ENCODE data around the gene NDUFA5. TPM values are rescaled to one million over a fixed set of nuclear protein-coding genes. Genes with fewer than 3 reads are reported as not detected.

NDUFA5 gene
- total RNA-seq, 1 experiment from 2014 or later, result 77.0 TPM

DNA sequence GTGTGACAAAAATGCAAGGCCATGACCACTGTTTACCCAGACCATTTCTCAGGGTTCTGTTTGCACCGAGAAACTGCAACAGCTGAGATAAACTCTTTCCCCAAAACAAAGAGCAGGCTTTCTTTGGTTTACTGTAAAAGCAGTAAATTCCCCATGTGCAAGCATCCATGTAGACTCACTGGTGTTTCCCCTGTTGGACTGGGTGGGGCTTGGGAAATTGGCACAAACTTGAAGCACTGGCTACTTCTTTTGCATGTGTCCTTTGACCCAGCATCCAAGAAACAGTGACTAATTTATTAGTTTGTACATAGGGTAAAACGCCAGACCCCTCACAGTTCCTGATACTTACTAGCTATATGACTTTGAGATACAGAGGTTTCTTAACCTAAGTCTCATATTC lies 35.6 kb downstream of the NDUFA5 start (continued):
- TF ChIP-seq, protein P1, sequence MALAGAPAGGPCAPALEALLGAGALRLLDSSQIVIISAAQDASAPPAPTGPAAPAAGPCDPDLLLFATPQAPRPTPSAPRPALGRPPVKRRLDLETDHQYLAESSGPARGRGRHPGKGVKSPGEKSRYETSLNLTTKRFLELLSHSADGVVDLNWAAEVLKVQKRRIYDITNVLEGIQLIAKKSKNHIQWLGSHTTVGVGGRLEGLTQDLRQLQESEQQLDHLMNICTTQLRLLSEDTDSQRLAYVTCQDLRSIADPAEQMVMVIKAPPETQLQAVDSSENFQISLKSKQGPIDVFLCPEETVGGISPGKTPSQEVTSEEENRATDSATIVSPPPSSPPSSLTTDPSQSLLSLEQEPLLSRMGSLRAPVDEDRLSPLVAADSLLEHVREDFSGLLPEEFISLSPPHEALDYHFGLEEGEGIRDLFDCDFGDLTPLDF (CRISPR knock-in tag; IDR thresholded peaks at IDR 0.05), result no peak
- no peak for TF ChIP-seq RELA (CRISPR knock-in tag; IDR thresholded peaks at IDR 0.05; ENCODE audit: borderline replicate concordance)

DNA sequence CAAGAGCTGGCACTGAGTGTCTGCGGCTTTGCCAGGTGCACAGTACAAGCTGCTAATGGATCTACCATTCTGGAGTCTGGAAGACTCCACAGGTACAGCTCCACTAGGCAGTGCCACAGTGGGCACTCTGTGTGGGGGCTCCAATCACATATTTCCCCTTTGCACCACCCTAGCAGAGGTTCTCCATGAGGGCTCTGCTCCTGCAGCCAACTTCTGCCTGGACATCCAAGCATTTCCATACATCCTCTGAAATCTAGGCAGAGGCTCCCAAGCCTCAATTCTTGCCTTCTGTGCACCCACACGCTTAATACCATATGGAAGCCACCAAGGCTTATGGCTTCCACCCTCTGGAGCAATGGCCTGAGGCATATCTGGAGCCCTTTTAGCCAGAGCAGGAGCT lies 52.4 kb downstream of the NDUFA5 start:
- no peak for ATAC-seq
- no peaks in the 10 kb centered on the region; the same call in 1 of the 2 replicates for H3K27me3 Mint-ChIP-seq (ENCODE audit: low read depth)
- no peak for TF ChIP-seq ELF4 (CRISPR knock-in tag; IDR thresholded peaks at IDR 0.05; ENCODE audit: low read depth)
- H3K9me3 Mint-ChIP-seq, result peaks cover 42% of the 10 kb centered on the region
- H3K4me3 Mint-ChIP-seq, result no peak overlapping the region
- peaks cover 14% of the 10 kb centered on the region for H3K4me1 Mint-ChIP-seq
- H3K27ac Mint-ChIP-seq, result no peak overlapping the region
- POLR2A ChIA-PET, result no interaction called here
- CTCF ChIA-PET, result no interaction called here
- H3K36me3 Mint-ChIP-seq, result peaks cover 30% of the 10 kb centered on the region
- no peak for DNase-seq (ENCODE audit: low spot score)

DNA sequence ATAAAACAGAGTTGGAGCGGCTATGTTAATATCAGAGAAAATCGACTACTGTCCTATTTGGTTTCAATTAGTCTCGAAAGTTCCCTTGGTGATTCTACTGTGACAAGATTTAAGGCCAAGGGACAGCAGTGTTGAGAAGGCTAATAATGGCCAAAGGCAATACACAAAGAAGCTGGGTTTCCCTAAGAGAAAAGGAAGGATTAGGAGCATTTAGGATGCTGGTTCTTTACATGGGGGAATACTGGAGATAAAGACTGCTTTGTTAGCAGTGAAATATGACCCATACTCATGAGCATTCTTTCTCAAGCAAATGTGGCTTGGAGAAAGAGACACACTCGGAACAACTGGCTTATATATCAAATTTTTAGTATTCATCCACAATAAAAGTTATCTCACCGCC lies 55.4 kb downstream of the NDUFA5 start:
- Mint-ChIP-seq H3K4me3 (no peak overlapping the region), H3K4me1 (peaks cover 21% of the 10 kb centered on the region), H3K36me3 (peaks cover 30% of the 10 kb centered on the region), H3K9me3 (peaks cover 49% of the 10 kb centered on the region), H3K27me3 (ENCODE audit: low read depth) (no peaks in the 10 kb centered on the region), H3K27ac (peak overlapping the region; percentile 51; the same call in 1 of the 2 replicates)
- ATAC-seq, result peak; percentile 67
- ChIA-PET CTCF (no interaction called here), POLR2A (interaction anchor here (1.0 kb wide), 1 partner anchor 8 kb away, joined by 3 read pairs; no protein-coding TSS in a partner anchor)
- no peak for DNase-seq (ENCODE audit: low spot score)
- TF ChIP-seq, protein P2, sequence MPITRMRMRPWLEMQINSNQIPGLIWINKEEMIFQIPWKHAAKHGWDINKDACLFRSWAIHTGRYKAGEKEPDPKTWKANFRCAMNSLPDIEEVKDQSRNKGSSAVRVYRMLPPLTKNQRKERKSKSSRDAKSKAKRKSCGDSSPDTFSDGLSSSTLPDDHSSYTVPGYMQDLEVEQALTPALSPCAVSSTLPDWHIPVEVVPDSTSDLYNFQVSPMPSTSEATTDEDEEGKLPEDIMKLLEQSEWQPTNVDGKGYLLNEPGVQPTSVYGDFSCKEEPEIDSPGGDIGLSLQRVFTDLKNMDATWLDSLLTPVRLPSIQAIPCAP (CRISPR knock-in tag; IDR thresholded peaks at IDR 0.05), result no peak
- TF ChIP-seq, protein P3, sequence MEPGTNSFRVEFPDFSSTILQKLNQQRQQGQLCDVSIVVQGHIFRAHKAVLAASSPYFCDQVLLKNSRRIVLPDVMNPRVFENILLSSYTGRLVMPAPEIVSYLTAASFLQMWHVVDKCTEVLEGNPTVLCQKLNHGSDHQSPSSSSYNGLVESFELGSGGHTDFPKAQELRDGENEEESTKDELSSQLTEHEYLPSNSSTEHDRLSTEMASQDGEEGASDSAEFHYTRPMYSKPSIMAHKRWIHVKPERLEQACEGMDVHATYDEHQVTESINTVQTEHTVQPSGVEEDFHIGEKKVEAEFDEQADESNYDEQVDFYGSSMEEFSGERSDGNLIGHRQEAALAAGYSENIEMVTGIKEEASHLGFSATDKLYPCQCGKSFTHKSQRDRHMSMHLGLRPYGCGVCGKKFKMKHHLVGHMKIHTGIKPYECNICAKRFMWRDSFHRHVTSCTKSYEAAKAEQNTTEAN (CRISPR knock-in tag; IDR thresholded peaks at IDR 0.05), result no peak
- no peak for TF ChIP-seq ZNF121 (CRISPR knock-in tag; IDR thresholded peaks at IDR 0.05)
- TF ChIP-seq, protein P4, sequence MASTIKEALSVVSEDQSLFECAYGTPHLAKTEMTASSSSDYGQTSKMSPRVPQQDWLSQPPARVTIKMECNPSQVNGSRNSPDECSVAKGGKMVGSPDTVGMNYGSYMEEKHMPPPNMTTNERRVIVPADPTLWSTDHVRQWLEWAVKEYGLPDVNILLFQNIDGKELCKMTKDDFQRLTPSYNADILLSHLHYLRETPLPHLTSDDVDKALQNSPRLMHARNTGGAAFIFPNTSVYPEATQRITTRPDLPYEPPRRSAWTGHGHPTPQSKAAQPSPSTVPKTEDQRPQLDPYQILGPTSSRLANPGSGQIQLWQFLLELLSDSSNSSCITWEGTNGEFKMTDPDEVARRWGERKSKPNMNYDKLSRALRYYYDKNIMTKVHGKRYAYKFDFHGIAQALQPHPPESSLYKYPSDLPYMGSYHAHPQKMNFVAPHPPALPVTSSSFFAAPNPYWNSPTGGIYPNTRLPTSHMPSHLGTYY (CRISPR knock-in tag; IDR thresholded peaks at IDR 0.05), result no peak
- TF ChIP-seq, protein P5, sequence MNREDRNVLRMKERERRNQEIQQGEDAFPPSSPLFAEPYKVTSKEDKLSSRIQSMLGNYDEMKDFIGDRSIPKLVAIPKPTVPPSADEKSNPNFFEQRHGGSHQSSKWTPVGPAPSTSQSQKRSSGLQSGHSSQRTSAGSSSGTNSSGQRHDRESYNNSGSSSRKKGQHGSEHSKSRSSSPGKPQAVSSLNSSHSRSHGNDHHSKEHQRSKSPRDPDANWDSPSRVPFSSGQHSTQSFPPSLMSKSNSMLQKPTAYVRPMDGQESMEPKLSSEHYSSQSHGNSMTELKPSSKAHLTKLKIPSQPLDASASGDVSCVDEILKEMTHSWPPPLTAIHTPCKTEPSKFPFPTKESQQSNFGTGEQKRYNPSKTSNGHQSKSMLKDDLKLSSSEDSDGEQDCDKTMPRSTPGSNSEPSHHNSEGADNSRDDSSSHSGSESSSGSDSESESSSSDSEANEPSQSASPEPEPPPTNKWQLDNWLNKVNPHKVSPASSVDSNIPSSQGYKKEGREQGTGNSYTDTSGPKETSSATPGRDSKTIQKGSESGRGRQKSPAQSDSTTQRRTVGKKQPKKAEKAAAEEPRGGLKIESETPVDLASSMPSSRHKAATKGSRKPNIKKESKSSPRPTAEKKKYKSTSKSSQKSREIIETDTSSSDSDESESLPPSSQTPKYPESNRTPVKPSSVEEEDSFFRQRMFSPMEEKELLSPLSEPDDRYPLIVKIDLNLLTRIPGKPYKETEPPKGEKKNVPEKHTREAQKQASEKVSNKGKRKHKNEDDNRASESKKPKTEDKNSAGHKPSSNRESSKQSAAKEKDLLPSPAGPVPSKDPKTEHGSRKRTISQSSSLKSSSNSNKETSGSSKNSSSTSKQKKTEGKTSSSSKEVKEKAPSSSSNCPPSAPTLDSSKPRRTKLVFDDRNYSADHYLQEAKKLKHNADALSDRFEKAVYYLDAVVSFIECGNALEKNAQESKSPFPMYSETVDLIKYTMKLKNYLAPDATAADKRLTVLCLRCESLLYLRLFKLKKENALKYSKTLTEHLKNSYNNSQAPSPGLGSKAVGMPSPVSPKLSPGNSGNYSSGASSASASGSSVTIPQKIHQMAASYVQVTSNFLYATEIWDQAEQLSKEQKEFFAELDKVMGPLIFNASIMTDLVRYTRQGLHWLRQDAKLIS (CRISPR knock-in tag; IDR thresholded peaks at IDR 0.05; ENCODE audit: borderline replicate concordance), result no peak
- TF ChIP-seq, protein P6, sequence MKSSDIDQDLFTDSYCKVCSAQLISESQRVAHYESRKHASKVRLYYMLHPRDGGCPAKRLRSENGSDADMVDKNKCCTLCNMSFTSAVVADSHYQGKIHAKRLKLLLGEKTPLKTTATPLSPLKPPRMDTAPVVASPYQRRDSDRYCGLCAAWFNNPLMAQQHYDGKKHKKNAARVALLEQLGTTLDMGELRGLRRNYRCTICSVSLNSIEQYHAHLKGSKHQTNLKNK (CRISPR knock-in tag; IDR thresholded peaks at IDR 0.05), result no peak
- no peak for TF ChIP-seq TEAD1 (CRISPR knock-in tag; IDR thresholded peaks at IDR 0.05)
- TF ChIP-seq, protein P7, sequence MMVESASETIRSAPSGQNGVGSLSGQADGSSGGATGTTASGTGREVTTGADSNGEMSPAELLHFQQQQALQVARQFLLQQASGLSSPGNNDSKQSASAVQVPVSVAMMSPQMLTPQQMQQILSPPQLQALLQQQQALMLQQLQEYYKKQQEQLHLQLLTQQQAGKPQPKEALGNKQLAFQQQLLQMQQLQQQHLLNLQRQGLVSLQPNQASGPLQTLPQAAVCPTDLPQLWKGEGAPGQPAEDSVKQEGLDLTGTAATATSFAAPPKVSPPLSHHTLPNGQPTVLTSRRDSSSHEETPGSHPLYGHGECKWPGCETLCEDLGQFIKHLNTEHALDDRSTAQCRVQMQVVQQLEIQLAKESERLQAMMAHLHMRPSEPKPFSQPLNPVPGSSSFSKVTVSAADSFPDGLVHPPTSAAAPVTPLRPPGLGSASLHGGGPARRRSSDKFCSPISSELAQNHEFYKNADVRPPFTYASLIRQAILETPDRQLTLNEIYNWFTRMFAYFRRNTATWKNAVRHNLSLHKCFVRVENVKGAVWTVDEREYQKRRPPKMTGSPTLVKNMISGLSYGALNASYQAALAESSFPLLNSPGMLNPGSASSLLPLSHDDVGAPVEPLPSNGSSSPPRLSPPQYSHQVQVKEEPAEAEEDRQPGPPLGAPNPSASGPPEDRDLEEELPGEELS (CRISPR knock-in tag; IDR thresholded peaks at IDR 0.05), result no peak
- TF ChIP-seq FOXJ3 (CRISPR knock-in tag; IDR thresholded peaks at IDR 0.05; ENCODE audit: borderline replicate concordance), result no peak
- TF ChIP-seq, protein P8, sequence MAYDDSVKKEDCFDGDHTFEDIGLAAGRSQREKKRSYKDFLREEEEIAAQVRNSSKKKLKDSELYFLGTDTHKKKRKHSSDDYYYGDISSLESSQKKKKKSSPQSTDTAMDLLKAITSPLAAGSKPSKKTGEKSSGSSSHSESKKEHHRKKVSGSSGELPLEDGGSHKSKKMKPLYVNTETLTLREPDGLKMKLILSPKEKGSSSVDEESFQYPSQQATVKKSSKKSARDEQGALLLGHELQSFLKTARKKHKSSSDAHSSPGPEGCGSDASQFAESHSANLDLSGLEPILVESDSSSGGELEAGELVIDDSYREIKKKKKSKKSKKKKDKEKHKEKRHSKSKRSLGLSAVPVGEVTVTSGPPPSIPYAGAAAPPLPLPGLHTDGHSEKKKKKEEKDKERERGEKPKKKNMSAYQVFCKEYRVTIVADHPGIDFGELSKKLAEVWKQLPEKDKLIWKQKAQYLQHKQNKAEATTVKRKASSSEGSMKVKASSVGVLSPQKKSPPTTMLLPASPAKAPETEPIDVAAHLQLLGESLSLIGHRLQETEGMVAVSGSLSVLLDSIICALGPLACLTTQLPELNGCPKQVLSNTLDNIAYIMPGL (CRISPR knock-in tag; IDR thresholded peaks at IDR 0.05), result no peak
- no peak for TF ChIP-seq NR2C2 (CRISPR knock-in tag; IDR thresholded peaks at IDR 0.05)
- TF ChIP-seq, protein P9, sequence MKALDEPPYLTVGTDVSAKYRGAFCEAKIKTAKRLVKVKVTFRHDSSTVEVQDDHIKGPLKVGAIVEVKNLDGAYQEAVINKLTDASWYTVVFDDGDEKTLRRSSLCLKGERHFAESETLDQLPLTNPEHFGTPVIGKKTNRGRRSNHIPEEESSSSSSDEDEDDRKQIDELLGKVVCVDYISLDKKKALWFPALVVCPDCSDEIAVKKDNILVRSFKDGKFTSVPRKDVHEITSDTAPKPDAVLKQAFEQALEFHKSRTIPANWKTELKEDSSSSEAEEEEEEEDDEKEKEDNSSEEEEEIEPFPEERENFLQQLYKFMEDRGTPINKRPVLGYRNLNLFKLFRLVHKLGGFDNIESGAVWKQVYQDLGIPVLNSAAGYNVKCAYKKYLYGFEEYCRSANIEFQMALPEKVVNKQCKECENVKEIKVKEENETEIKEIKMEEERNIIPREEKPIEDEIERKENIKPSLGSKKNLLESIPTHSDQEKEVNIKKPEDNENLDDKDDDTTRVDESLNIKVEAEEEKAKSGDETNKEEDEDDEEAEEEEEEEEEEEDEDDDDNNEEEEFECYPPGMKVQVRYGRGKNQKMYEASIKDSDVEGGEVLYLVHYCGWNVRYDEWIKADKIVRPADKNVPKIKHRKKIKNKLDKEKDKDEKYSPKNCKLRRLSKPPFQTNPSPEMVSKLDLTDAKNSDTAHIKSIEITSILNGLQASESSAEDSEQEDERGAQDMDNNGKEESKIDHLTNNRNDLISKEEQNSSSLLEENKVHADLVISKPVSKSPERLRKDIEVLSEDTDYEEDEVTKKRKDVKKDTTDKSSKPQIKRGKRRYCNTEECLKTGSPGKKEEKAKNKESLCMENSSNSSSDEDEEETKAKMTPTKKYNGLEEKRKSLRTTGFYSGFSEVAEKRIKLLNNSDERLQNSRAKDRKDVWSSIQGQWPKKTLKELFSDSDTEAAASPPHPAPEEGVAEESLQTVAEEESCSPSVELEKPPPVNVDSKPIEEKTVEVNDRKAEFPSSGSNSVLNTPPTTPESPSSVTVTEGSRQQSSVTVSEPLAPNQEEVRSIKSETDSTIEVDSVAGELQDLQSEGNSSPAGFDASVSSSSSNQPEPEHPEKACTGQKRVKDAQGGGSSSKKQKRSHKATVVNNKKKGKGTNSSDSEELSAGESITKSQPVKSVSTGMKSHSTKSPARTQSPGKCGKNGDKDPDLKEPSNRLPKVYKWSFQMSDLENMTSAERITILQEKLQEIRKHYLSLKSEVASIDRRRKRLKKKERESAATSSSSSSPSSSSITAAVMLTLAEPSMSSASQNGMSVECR (CRISPR knock-in tag; IDR thresholded peaks at IDR 0.05; ENCODE audit: borderline replicate concordance), result no peak
